ENCODE results near the gene CDH4. TPM values are rescaled to one million over a fixed set of nuclear protein-coding genes. Genes with fewer than 3 reads are reported as not detected.

Gene CDH4
- polyA plus RNA-seq, 4 donors: 1.1 to 8.1 (median 6.9) TPM

GRCh38 chr20:61524951-61525666, 273.0 kb downstream of the CDH4 start:
- DNase-seq (ENCODE audit: low read depth in 4 of 4, low spot score in 3 of 4): no peak

- DNase-seq (ENCODE audit: low read depth in 4 of 4, low spot score in 3 of 4): no peak
These were observed 273.8 kb downstream of the CDH4 start for GRCh38 chr20:61525781-61526431.

- DNase-seq (ENCODE audit: low read depth in 4 of 4, low spot score in 3 of 4): no peak
These were observed 274.8 kb downstream of the CDH4 start for GRCh38 chr20:61526907-61527306.

DNA sequence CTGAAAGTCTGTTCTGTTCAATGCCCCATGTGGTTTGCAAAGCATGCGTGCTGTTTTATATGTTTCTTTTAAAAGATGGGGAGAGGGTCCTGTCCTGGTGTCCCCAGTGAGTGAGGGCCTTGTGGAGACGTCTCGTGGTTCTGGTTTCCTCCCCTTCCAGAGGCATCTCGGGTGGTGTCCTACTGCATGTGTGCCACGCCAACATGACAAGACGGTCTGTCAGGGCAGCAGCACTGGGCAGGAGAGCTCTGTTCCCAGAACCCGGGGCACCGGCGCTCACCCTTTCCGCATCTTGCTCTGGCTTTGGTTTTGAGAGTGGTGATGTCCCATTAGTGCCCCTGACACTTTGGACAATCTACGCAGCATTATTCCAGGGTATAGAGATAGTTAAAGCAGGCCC, 275.6 kb downstream of the CDH4 start:
- no peak for DNase-seq (ENCODE audit: low read depth in 4 of 4, low spot score in 3 of 4)

DNA sequence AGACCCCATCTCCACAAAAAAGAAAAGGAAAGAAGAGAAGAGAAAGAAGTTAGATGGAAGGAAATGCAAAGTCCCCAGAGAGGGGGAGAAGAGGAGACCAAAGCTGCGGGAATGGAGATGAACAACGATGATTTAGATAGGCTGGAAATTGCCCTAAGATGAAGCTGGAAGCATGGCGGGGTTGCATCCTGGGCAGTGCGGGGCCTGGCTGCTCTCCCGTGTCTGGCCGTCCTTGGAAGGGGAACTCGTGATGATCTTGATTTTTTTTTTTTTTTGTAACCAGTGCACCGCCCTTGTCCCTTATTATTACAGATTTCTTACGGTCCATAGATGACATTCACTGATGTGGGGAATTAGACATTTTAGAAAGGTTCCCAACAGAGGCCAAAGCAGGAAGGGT, 276.5 kb downstream of the CDH4 start:
- DNase-seq (ENCODE audit: low read depth in 4 of 4, low spot score in 3 of 4): no peak

GRCh38 chr20:61529354-61529753, 277.3 kb downstream of the CDH4 start:
- DNase-seq (ENCODE audit: low read depth in 4 of 4, low spot score in 3 of 4): no peak

GRCh38 chr20:61531553-61532345, 279.7 kb downstream of the CDH4 start:
- no peak for DNase-seq (ENCODE audit: low read depth in 4 of 4, low spot score in 3 of 4)

DNA sequence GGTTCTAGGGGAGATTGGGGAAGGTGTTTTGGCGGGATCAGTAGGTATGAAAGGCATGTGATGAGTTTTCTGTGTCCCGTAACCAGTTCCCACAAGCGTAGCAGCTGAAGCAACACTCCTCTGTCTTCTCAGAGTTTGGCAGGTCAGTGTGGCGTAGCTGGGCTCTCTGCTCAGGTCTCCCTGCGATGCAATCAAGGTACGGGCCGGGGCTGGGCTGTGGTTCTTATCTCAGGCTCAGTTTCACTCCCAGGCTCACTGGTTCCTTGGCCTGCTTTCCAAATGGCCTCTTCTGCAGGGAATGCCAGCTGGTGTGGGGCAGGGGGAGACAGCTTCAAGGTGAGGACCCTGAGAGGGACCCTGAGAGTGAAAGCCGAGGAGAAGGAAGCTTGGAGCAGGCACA, 280.7 kb downstream of the CDH4 start:
- DNase-seq (ENCODE audit: low read depth in 4 of 4, low spot score in 3 of 4): no peak

GRCh38 chr20:61533231-61533631, 281.2 kb downstream of the CDH4 start:
- no peak for DNase-seq (ENCODE audit: low read depth in 4 of 4, low spot score in 3 of 4)

DNA sequence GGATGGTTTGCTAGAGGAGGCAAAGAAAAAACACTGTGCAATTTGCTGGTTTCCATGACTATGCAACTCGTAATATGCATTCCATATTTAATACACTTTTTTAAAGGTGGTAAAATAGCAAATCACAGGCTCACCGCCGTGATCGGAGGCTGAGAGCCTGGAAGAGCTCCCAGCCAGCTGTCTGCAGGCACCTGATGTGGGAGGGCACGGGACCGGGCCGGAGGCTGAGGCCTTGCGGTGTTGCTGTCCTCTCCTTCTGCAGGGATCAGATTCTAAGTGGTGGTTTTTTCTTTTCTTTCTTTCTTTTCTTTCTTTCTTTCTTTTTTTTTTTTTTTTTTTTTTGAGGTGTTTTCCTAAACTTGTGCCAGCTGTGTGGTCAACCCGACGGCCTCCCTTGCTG, 282.3 kb downstream of the CDH4 start:
- DNase-seq (ENCODE audit: low read depth in 4 of 4, low spot score in 3 of 4): no peak

DNA sequence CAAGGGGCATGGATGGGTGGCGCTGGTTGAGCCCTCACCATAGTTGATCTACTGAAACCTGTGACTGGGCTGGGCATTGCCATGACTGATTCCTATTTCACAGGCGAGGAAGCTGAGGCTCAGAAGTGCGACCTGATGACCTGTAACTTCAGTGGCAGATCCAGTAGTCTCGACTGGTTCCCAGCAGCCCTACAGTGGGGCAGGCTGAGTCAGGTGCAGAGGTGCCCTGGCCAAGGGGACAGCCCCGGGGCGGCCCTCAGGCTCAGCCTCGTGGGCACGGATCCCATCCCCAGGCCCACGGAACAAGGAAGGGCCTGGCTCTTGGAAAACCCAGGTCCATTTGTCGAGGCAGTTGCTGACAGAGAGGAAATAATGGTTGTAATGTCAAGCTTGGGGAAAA, 283.0 kb downstream of the CDH4 start:
- DNase-seq (ENCODE audit: low read depth in 4 of 4, low spot score in 3 of 4): no peak

GRCh38 chr20:61535536-61535935, 283.5 kb downstream of the CDH4 start:
- no peak for DNase-seq (ENCODE audit: low read depth in 4 of 4, low spot score in 3 of 4)

- no peak for DNase-seq (ENCODE audit: low read depth in 4 of 4, low spot score in 3 of 4)
These were observed 283.9 kb downstream of the CDH4 start for GRCh38 chr20:61535956-61536355.

DNA sequence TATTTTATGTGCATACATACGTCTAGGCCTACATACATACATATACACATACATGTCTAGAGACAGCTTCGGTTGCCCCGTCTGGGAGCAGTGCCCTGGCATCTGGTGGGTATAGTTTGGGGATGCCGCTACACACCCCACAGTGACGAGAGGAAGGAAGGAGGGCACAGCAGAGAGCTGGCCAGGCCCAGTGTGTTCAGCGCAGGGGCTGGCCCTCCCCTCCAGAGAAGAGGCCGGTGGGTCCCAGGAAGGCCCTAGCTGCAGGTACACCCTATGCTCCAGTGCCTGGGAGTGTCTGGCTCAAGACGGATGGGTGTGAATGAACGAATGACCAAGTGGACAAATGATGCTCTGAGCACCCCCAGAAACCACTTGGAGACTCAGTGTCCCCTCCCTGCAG, 284.6 kb downstream of the CDH4 start:
- no peak for DNase-seq (ENCODE audit: low read depth in 4 of 4, low spot score in 3 of 4)

- no peak for DNase-seq (ENCODE audit: low read depth in 4 of 4, low spot score in 3 of 4)
These were observed 285.4 kb downstream of the CDH4 start for GRCh38 chr20:61537239-61538182.

DNA sequence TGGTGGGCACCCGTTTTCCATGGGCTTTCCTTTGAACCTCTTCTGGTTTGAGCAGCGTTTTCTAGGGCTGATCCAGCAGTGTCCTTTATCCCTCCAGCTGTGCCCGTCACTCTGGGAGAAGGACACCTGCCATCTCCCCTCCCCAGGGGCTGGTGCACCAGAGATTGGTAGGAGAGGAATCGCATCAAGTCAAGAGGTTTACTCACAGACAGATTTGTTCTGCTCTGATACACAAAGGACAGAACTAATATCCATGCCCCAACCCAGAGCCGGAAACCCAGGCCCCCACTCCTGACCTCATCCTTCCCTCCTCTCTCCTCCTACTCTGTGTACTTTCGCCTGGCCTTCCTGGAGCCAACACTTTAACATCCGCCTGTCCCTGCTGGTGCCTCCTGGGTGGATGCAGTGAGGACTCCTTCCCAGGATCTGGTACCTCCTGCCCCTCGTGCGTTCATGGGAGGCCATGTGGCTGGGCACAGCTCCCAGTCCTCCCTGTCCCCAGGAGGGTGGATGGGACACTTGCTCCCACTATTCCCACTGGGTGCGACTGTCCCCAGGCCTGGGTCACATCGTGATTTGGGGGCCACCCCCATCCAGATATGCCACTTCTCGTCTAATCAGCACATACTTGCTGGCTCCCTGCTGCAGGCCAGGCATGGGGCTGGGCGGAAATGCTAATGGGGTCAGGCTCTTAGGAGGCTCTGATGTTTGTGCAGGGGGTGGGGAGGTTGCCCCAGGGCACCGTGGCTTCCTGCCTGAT, 286.3 kb downstream of the CDH4 start:
- DNase-seq (ENCODE audit: low read depth in 4 of 4, low spot score in 3 of 4): no peak

- DNase-seq (ENCODE audit: low read depth in 4 of 4, low spot score in 3 of 4): no peak
These were observed 286.8 kb downstream of the CDH4 start for GRCh38 chr20:61538943-61539265.

DNA sequence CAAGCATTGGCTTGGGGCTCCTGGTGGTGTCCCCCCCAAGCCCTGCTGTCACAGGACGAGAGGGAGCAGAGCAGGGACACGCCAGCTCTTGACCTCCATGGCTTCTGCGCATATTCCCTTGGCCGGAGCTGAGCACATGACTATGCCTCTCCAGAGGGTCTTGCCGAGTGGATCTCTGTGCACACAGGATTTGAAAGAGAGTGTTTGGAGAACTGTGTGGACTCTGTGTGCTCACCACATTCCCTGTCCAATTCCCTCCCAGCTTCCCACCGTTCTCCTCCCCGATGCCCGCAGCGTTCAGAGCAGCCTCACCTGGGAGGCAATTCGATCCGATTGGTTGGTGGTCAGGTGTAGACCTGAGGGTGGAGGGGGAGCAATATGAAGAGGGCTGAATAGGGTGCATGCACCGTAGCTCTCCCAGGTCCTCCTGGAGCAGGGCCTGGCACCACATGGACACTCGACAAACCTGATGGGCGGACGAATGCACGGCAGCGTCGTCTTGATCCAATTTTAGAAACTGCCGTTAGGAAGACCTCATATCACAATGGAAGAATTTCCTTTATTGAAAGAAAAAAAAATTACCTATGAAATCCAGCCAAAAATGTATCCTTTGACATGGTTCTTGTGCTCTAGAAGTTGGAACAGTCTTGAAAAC, 287.8 kb downstream of the CDH4 start:
- DNase-seq (ENCODE audit: low read depth in 4 of 4, low spot score in 3 of 4): no peak

DNA sequence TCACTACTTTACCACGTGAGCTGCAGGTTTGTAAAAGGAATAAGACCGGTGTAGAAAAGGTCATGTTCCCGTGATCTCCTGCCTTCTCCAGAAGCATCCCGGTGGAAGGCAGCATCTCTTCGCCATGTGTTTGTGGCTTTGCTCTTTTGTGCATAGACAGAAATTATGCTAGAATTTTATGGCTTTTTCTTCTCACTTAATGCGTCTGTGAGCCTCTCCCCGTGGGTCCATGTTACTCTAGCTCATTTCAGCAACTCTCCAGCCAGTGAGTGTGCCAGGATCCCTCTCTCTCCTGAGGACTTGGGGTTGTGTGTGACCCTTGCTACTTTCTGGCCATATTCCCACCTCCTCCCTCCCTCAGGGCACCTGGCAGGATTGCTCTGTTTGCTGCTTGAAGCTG, 289.5 kb downstream of the CDH4 start:
- DNase-seq (ENCODE audit: low read depth in 4 of 4, low spot score in 3 of 4): no peak

DNA sequence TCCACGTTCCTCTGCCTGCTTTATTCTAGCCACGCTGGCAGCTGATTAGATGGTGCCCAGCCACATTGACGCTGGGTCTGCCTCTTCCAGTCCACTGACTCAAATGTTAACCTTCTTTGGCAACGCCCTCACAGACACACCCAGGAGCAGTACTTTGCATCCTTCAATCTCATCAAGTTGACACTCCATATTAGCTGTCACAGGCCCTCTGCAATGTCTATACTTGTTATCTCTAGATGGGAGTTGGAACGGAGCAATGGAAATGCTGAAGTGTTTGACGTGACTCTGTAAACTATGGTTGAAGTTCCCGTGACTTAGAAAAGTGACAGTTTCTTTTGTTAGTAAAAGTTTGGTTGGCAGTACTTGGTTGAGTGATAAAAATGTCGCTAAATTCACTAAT, 291.0 kb downstream of the CDH4 start:
- no peak for DNase-seq (ENCODE audit: low read depth in 4 of 4, low spot score in 3 of 4)
